ENCODE measurements around the gene KRT27.

The KRT27 gene

GRCh38 chr17:40794466-40794865, 12.1 kb upstream of the KRT27 start:
- TF ChIP-seq CTCF (IDR thresholded peaks at IDR 0.05; ENCODE audit: poor library complexity, severe bottlenecking): no peak
- Histone ChIP-seq H3K27ac (ENCODE audit: poor library complexity, severe bottlenecking) (no peak overlapping the region), H3K9me3 (ENCODE audit: severe bottlenecking) (no peaks in the 10 kb centered on the region), H3K36me3 (ENCODE audit: low read depth) (no peaks in the 10 kb centered on the region), H3K4me3 (ENCODE audit: severe bottlenecking) (no peak overlapping the region), H3K27me3 (ENCODE audit: insufficient read depth, poor library complexity, severe bottlenecking) (no peaks in the 10 kb centered on the region), H3K4me1 (ENCODE audit: insufficient read depth, poor library complexity, severe bottlenecking) (no peaks in the 10 kb centered on the region)
- DNase-seq (ENCODE audit: low spot score) (no peak), ATAC-seq (ENCODE audit: low read depth) (no peak)

- TF ChIP-seq CTCF (IDR thresholded peaks at IDR 0.05; ENCODE audit: poor library complexity, severe bottlenecking): no peak
- DNase-seq (ENCODE audit: low spot score) (no peak), ATAC-seq (ENCODE audit: low read depth) (no peak)
- no peaks in the 10 kb centered on the region for H3K4me1 ChIP-seq (ENCODE audit: insufficient read depth, poor library complexity, severe bottlenecking)
- H3K4me3 ChIP-seq (ENCODE audit: severe bottlenecking): no peak overlapping the region
- H3K27me3 ChIP-seq (ENCODE audit: insufficient read depth, poor library complexity, severe bottlenecking): no peaks in the 10 kb centered on the region
- no peaks in the 10 kb centered on the region for H3K9me3 ChIP-seq (ENCODE audit: severe bottlenecking)
- no peaks in the 10 kb centered on the region for H3K36me3 ChIP-seq (ENCODE audit: low read depth)
- no peak overlapping the region for H3K27ac ChIP-seq (ENCODE audit: poor library complexity, severe bottlenecking)
Measured at GRCh38 chr17:40793832-40794231, 11.5 kb upstream of the KRT27 start.

GRCh38 chr17:40791787-40792436, 9.6 kb upstream of the KRT27 start:
- no peaks in the 10 kb centered on the region for H3K9me3 ChIP-seq (ENCODE audit: severe bottlenecking)
- no peak overlapping the region for H3K27ac ChIP-seq (ENCODE audit: poor library complexity, severe bottlenecking)
- no peak for ATAC-seq (ENCODE audit: low read depth)
- no peak for DNase-seq (ENCODE audit: low spot score)
- peak; percentile 75 for TF ChIP-seq CTCF (IDR thresholded peaks at IDR 0.05; ENCODE audit: poor library complexity, severe bottlenecking)
- no peaks in the 10 kb centered on the region for H3K4me1 ChIP-seq (ENCODE audit: insufficient read depth, poor library complexity, severe bottlenecking)
- no peak overlapping the region for H3K4me3 ChIP-seq (ENCODE audit: severe bottlenecking)
- H3K36me3 ChIP-seq (ENCODE audit: low read depth): no peaks in the 10 kb centered on the region
- no peaks in the 10 kb centered on the region for H3K27me3 ChIP-seq (ENCODE audit: insufficient read depth, poor library complexity, severe bottlenecking)

- Histone ChIP-seq H3K4me1 (ENCODE audit: insufficient read depth, poor library complexity, severe bottlenecking) (no peaks in the 10 kb centered on the region), H3K4me3 (ENCODE audit: severe bottlenecking) (no peak overlapping the region)
Measured at GRCh38 chr17:40791111-40791510, 8.8 kb upstream of the KRT27 start.

More at GRCh38 chr17:40791111-40791510, 8.8 kb upstream of the KRT27 start:
- DNase-seq (ENCODE audit: low spot score): no peak
- ATAC-seq (ENCODE audit: low read depth): no peak
- Histone ChIP-seq H3K27me3 (ENCODE audit: insufficient read depth, poor library complexity, severe bottlenecking) (no peaks in the 10 kb centered on the region), H3K36me3 (ENCODE audit: low read depth) (no peaks in the 10 kb centered on the region), H3K27ac (ENCODE audit: poor library complexity, severe bottlenecking) (no peak overlapping the region), H3K9me3 (ENCODE audit: severe bottlenecking) (no peaks in the 10 kb centered on the region)
- TF ChIP-seq CTCF (IDR thresholded peaks at IDR 0.05; ENCODE audit: poor library complexity, severe bottlenecking): no peak
